CD4-positive, alpha-beta T cell (primary cell): ENCODE measurements around the gene OR5AU1. TPM values are rescaled to one million over a fixed set of nuclear protein-coding genes. Genes with fewer than 3 reads are reported as not detected.

Experiments used
- ATAC-seq: fragments of 200-7000 bp; cut with Tn5 transposase; one replicate; pipeline ENCODE4 v1.10.0; 2022; ENCODE audit warnings: mild to moderate bottlenecking; ENCODE audit not compliant: poor library complexity
- CTCF ChIA-PET: fragments of 350-600 bp; sonication (Branson Sonifier 250); formaldehyde crosslinking; loops from one replicate; lab custom pipeline; 2021; ENCODE audit warnings: antibody characterized with exemption, inconsistent platforms; lab: Charles Lee
- POLR2A ChIA-PET: fragments of 350-600 bp; sonication (Branson Sonifier 250); formaldehyde crosslinking; loops from one replicate; lab custom pipeline; 2021; ENCODE audit warnings: antibody characterized with exemption, inconsistent platforms; lab: Charles Lee
- DNase-seq, 14 experiments: peaks; one replicate each; pipeline ENCODE4 v3.0.0-alpha.2; 2013 to 2020; ENCODE audit warnings: mixed read lengths in 2 of 14
- H3K27ac ChIP-seq, 2 donors: one replicate each; pipeline versions ENCODE4 v1.5.1 to v1.7.0; 2013; ENCODE audit warnings: low read length in 2 of 2, low read depth in 1 of 2, mild to moderate bottlenecking in 1 of 2
- H3K27me3 ChIP-seq, 2 experiments: 1 replicate in 1 of 2; 2 replicates in 1 of 2; pipeline versions ENCODE4 v1.6.1 to v1.7.0; 2013; ENCODE audit warnings: low read length in 2 of 2, control low read depth in 1 of 2, mild to moderate bottlenecking in 1 of 2, moderate library complexity in 1 of 2; ENCODE audit not compliant: insufficient read depth in 2 of 2, control insufficient read depth in 1 of 2
- H3K36me3 ChIP-seq: one replicate; pipeline ENCODE4 v1.6.1; 2013; ENCODE audit warnings: low read length, control low read depth; ENCODE audit not compliant: insufficient read depth
- H3K4me1 ChIP-seq: one replicate; pipeline ENCODE4 v1.6.1; 2013; ENCODE audit warnings: low read length, control low read depth; ENCODE audit not compliant: insufficient read depth
- H3K4me3 ChIP-seq: one replicate; pipeline ENCODE4 v1.5.1; 2013; ENCODE audit warnings: mild to moderate bottlenecking, low read length, moderate library complexity
- H3K9me3 ChIP-seq, 2 experiments: 1 replicate in 1 of 2; 2 replicates in 1 of 2; pipeline versions ENCODE4 v1.6.1 to v1.7.0; 2013; ENCODE audit warnings: low read length in 2 of 2, mild to moderate bottlenecking in 2 of 2, control low read depth in 1 of 2, moderate library complexity in 1 of 2; ENCODE audit not compliant: control insufficient read depth in 1 of 2, insufficient read depth in 1 of 2
- H3K27ac Mint-ChIP-seq: one replicate; pipeline ENCODE4 v1.8.0; 2020; ENCODE audit warnings: mixed read lengths
- H3K27me3 Mint-ChIP-seq: one replicate; pipeline ENCODE4 v1.8.0; 2021; ENCODE audit warnings: mixed read lengths
- H3K36me3 Mint-ChIP-seq: one replicate; pipeline ENCODE4 v1.8.0; 2021; ENCODE audit warnings: low read depth, mixed read lengths
- H3K4me1 Mint-ChIP-seq: one replicate; pipeline ENCODE4 v1.8.0; 2021; ENCODE audit warnings: low read depth, mixed read lengths
- H3K4me3 Mint-ChIP-seq: one replicate; pipeline ENCODE4 v1.8.0; 2020; ENCODE audit warnings: mild to moderate bottlenecking, mixed read lengths
- H3K9me3 Mint-ChIP-seq: one replicate; pipeline ENCODE4 v1.8.0; 2020; ENCODE audit warnings: mixed read lengths
- intact Hi-C, 2 experiments: fragments of 100-400 bp; cut with DNase I in 1 of 2; cut with micrococcal nuclease in 1 of 2; formaldehyde crosslinking; loops; one replicate each; pipeline versions ENCODE4 v1.15.1 to v1.9.0; 2023 to 2025; cut with DNase I, micrococcal nuclease
- total RNA-seq, 174 experiments: library from RNA in 2 of 174; stranded (reverse) in 2 of 174; gene quantifications; one replicate each; pipeline ENCODE4 v1.2.3 and lab custom pipeline; 2021 to 2026
- TF ChIP-seq, protein P1 (sequence below): fragments of 200-600 bp; IDR thresholded peaks from one replicate; pipeline ENCODE4 v1.8.0; 2022; ENCODE audit warnings: antibody characterized with exemption, mild to moderate bottlenecking

The OR5AU1 gene
- total RNA-seq, 2 experiments from 2014 or later = not detected

DNA sequence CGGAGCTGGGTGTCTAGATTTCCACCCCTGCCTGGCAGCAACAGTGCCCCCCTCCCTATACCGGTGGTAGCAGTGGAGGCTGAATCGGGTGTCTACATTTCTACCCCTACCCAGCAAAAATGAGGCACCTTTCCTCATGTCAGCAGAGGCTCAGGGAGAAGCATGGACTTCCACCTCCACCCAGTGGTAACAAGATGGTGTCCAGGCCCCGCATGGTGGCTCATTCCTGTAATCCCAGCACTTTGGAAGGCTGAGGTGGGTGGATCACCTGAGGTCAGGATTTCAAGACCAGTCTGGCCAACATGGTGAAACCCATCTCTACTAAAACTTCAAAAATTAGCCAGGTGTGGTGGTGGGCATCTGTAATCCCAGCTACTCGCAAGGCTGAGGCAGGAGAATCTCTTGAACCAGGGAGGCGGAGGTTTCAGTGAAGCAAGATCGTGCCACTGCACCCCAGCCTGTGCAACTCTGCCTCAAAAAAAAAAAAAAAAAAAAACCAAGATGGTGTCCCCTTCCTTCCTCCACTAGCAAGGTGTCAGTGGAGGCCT is 35.5 kb upstream of the OR5AU1 start:
- CTCF ChIA-PET = interaction anchor here (1.1 kb wide), 1 partner anchor 14 kb away, joined by 4 read pairs; no protein-coding TSS in a partner anchor
- H3K4me3 ChIP-seq = peak overlapping the region; percentile 56
- Mint-ChIP-seq H3K4me1 (peaks cover 7% of the 10 kb centered on the region), H3K27me3 (no peaks in the 10 kb centered on the region), H3K36me3 (no peaks in the 10 kb centered on the region), H3K4me3 (peak overlapping the region; percentile 82), H3K9me3 (no peaks in the 10 kb centered on the region), H3K27ac (peak overlapping the region; percentile 42)
- H3K27ac ChIP-seq = no peak overlapping the region
- ATAC-seq (peak; percentile 23), DNase-seq (no peak)
- H3K36me3 ChIP-seq = no peaks in the 10 kb centered on the region
- POLR2A ChIA-PET = interaction anchor here (0.8 to 1.2 kb wide), 3 partner anchors 10 to 77 kb away, joined by 3 read pairs; no protein-coding TSS in a partner anchor
- intact Hi-C loops = no loop called here
- H3K4me1 ChIP-seq = peaks cover 18% of the 10 kb centered on the region
- TF ChIP-seq, protein P1, sequence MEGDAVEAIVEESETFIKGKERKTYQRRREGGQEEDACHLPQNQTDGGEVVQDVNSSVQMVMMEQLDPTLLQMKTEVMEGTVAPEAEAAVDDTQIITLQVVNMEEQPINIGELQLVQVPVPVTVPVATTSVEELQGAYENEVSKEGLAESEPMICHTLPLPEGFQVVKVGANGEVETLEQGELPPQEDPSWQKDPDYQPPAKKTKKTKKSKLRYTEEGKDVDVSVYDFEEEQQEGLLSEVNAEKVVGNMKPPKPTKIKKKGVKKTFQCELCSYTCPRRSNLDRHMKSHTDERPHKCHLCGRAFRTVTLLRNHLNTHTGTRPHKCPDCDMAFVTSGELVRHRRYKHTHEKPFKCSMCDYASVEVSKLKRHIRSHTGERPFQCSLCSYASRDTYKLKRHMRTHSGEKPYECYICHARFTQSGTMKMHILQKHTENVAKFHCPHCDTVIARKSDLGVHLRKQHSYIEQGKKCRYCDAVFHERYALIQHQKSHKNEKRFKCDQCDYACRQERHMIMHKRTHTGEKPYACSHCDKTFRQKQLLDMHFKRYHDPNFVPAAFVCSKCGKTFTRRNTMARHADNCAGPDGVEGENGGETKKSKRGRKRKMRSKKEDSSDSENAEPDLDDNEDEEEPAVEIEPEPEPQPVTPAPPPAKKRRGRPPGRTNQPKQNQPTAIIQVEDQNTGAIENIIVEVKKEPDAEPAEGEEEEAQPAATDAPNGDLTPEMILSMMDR = no peak
- no peaks in the 10 kb centered on the region for H3K9me3 ChIP-seq
- no peaks in the 10 kb centered on the region for H3K27me3 ChIP-seq

DNA sequence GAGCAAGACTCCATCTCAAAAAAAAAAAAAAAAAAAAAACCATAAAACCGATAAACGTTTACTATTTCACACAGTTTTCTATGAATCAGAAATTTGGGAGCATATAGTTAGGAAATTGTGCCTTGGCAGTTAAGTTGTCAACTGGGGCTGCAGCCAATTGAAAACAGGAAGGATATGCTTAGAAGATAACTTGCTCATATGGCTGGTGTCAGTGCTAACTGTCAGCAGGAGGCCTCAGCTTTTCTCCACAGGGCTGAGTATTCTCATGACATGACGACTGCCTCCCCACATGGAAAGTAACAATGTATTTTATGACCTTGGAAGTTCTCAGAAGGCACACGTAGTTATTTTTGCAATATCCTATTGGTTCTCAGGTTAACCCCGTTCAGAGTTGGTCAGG is 29.6 kb upstream of the OR5AU1 start:
- H3K27me3 Mint-ChIP-seq = peaks cover 17% of the 10 kb centered on the region
- ATAC-seq = no peak
- Histone ChIP-seq H3K4me1 (no peaks in the 10 kb centered on the region), H3K27ac (no peak overlapping the region), H3K4me3 (no peak overlapping the region), H3K9me3 (peaks cover 2 to 7% of the 10 kb centered on the region in 2 experiments), H3K36me3 (no peaks in the 10 kb centered on the region), H3K27me3 (no peaks in the 10 kb centered on the region)
- no peak for DNase-seq
- H3K4me3 Mint-ChIP-seq = no peak overlapping the region
- H3K9me3 Mint-ChIP-seq = no peaks in the 10 kb centered on the region
- POLR2A ChIA-PET = no interaction called here
- no peak overlapping the region for H3K27ac Mint-ChIP-seq
- no peaks in the 10 kb centered on the region for H3K4me1 Mint-ChIP-seq
- TF ChIP-seq, protein P1 = no peak
- H3K36me3 Mint-ChIP-seq = no peaks in the 10 kb centered on the region
- intact Hi-C loops = no loop called here
- CTCF ChIA-PET = no interaction called here

DNA sequence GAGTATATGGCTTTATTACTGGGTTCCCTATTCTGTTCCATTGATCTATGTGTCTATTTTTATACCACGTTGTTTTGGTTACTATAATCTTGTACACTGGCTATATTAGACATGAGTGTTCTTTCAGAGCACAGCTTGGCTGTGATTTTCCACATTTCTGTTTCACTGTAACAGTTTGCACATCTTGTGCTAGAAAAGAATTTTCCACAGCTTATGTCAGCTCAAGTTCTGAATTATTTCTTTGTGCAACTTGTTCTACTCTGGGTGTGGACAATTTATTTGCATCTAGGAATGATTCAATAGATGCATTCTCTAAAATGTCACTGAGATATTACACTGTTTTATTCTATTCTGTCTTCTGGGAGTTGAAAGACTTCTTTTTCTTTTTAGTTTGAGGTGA is 28.4 kb upstream of the OR5AU1 start:
- intact Hi-C loops = no loop called here
- H3K4me1 ChIP-seq = no peaks in the 10 kb centered on the region
- H3K27me3 Mint-ChIP-seq = peaks cover 17% of the 10 kb centered on the region
- H3K36me3 ChIP-seq = no peaks in the 10 kb centered on the region
- H3K4me3 Mint-ChIP-seq = no peak overlapping the region
- ATAC-seq (no peak), DNase-seq (no peak)
- ChIA-PET POLR2A (no interaction called here), CTCF (no interaction called here)
- TF ChIP-seq, protein P1 = no peak
- H3K27ac Mint-ChIP-seq = no peak overlapping the region
- no peaks in the 10 kb centered on the region for H3K9me3 Mint-ChIP-seq
- H3K4me1 Mint-ChIP-seq = no peaks in the 10 kb centered on the region
- no peak overlapping the region for H3K27ac ChIP-seq
- H3K36me3 Mint-ChIP-seq = no peaks in the 10 kb centered on the region
- H3K4me3 ChIP-seq = no peak overlapping the region
- H3K9me3 ChIP-seq = peaks cover 4 to 7% of the 10 kb centered on the region in 2 experiments
- no peaks in the 10 kb centered on the region for H3K27me3 ChIP-seq
